T-helper 2 cell treated with Interferon-gamma antibody and Interleukin-4, amounts not matched to agents 5 μg/mL and 100 μg/mL, for 36 hours (primary cell): ENCODE results near the gene C11orf97.
"Not testable (repeated sequence)": the region's sequence is repeated elsewhere in the genome, so short reads cannot be mapped to it uniquely, and the experiment has no call there.

Experiments
- DNase-seq: peaks from one replicate; pipeline ENCODE4 v3.0.0; 2021; ENCODE audit warnings: low spot score
- H3K27ac Mint-ChIP-seq: one replicate; pipeline ENCODE4 v1.8.0; 2021; ENCODE audit warnings: mild to moderate bottlenecking, mixed read lengths
- H3K27me3 Mint-ChIP-seq: one replicate; pipeline ENCODE4 v1.8.0; 2021; ENCODE audit warnings: low read depth, mixed read lengths
- H3K36me3 Mint-ChIP-seq: one replicate; pipeline ENCODE4 v1.8.0; 2021; ENCODE audit warnings: low read depth, mixed read lengths
- H3K4me1 Mint-ChIP-seq: one replicate; pipeline ENCODE4 v1.8.0; 2021; ENCODE audit warnings: low read depth, mixed read lengths
- H3K4me3 Mint-ChIP-seq: one replicate; pipeline ENCODE4 v1.8.0; 2022; ENCODE audit warnings: mild to moderate bottlenecking, moderate library complexity, mixed read lengths
- H3K9me3 Mint-ChIP-seq: one replicate; pipeline ENCODE4 v1.8.0; 2021; ENCODE audit warnings: mixed read lengths

C11orf97 gene

DNA sequence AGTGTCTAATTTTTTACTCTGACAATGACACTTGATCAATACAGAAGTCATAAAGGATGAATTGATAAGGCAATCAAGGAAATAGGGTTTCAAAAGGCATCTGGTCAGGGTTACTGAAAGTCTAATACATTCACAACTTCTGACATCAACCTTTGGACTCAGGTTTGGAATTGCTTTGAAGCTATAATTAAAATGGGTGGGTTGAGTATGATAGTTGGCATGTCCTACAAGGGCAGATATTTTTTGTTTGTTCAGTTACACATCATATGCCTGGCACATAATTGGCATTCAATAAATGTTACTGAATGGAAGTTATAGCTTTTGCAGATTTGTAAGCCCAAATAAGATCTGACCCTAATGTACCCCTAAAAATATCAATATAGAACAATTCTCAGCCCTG, 24.1 kb downstream of the C11orf97 start:
- Mint-ChIP-seq H3K4me3 (no peak overlapping the region), H3K27me3 (peaks cover 41% of the 10 kb centered on the region), H3K27ac (no peak overlapping the region), H3K4me1 (no peaks in the 10 kb centered on the region), H3K36me3 (no peaks in the 10 kb centered on the region), H3K9me3 (no peaks in the 10 kb centered on the region)
- DNase-seq: no peak

DNA sequence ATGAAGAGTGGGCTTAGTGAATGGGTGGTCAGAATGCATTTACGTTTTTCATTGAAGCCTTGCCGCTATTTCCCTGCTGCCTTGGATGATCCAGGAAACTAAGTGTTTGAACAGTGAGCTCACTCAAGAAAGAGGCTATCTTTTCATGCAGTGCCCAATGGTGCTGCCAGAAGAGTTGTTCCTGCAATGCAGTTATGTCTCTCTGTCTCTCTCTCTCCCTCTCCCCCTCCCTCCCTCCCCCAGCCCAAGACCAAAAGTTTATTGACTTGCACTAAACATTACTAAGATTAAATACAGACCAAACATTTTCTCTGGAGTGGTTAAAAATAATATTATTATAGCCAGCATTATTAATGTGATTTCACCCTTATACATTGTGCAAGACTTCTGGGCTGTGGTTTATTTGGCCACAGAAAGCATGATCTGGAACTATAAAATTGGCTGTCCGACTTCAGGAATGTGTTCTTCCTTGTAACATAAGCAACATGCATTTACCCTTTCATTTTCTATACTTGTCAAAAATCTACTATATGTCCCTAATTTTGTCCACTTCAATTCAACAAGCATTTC, 24.9 kb downstream of the C11orf97 start:
- no peak for DNase-seq
- no peaks in the 10 kb centered on the region for H3K9me3 Mint-ChIP-seq
- no peak overlapping the region for H3K4me3 Mint-ChIP-seq
- H3K36me3 Mint-ChIP-seq: no peaks in the 10 kb centered on the region
- H3K27me3 Mint-ChIP-seq: peaks cover 41% of the 10 kb centered on the region
- no peaks in the 10 kb centered on the region for H3K4me1 Mint-ChIP-seq
- H3K27ac Mint-ChIP-seq: no peak overlapping the region

- no peak overlapping the region for H3K4me3 Mint-ChIP-seq
- no peaks in the 10 kb centered on the region for H3K36me3 Mint-ChIP-seq
- no peak for DNase-seq
- H3K27ac Mint-ChIP-seq: no peak overlapping the region
- H3K27me3 Mint-ChIP-seq: peaks cover 27% of the 10 kb centered on the region
- no peaks in the 10 kb centered on the region for H3K9me3 Mint-ChIP-seq
- H3K4me1 Mint-ChIP-seq: peaks cover 9% of the 10 kb centered on the region
Observed at GRCh38 chr11:94539420-94539819, 27.2 kb downstream of the C11orf97 start.

- no peaks in the 10 kb centered on the region for H3K9me3 Mint-ChIP-seq
- H3K27me3 Mint-ChIP-seq: peaks cover 4% of the 10 kb centered on the region
- DNase-seq: peak; percentile 86
- H3K36me3 Mint-ChIP-seq: peaks cover 14% of the 10 kb centered on the region
- H3K4me3 Mint-ChIP-seq: peak within 1 kb of the TSS; percentile 93
- peak within 1 kb of the TSS; percentile 100 for H3K27ac Mint-ChIP-seq
- H3K4me1 Mint-ChIP-seq: peaks cover 31% of the 10 kb centered on the region
Observed at GRCh38 chr11:94543695-94544645, 31.7 kb downstream of the C11orf97 start, which contains the start of gene FUT4. TSS of gene FUT4 (plus strand) at chr11:94543921. CDS start at chr11:94544134, 213 bp downstream.

DNA sequence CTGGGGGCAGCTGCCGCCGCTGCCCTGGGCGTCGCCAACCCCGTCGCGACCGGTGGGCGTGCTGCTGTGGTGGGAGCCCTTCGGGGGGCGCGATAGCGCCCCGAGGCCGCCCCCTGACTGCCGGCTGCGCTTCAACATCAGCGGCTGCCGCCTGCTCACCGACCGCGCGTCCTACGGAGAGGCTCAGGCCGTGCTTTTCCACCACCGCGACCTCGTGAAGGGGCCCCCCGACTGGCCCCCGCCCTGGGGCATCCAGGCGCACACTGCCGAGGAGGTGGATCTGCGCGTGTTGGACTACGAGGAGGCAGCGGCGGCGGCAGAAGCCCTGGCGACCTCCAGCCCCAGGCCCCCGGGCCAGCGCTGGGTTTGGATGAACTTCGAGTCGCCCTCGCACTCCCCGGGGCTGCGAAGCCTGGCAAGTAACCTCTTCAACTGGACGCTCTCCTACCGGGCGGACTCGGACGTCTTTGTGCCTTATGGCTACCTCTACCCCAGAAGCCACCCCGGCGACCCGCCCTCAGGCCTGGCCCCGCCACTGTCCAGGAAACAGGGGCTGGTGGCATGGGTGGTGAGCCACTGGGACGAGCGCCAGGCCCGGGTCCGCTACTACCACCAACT, 32.5 kb downstream of the C11orf97 start:
- Mint-ChIP-seq H3K4me3 (peak overlapping the region; percentile 77), H3K4me1 (peaks cover 35% of the 10 kb centered on the region), H3K27ac (peak overlapping the region; percentile 70), H3K27me3 (no peaks in the 10 kb centered on the region), H3K36me3 (peaks cover 14% of the 10 kb centered on the region), H3K9me3 (no peaks in the 10 kb centered on the region)
- no peak for DNase-seq

DNA sequence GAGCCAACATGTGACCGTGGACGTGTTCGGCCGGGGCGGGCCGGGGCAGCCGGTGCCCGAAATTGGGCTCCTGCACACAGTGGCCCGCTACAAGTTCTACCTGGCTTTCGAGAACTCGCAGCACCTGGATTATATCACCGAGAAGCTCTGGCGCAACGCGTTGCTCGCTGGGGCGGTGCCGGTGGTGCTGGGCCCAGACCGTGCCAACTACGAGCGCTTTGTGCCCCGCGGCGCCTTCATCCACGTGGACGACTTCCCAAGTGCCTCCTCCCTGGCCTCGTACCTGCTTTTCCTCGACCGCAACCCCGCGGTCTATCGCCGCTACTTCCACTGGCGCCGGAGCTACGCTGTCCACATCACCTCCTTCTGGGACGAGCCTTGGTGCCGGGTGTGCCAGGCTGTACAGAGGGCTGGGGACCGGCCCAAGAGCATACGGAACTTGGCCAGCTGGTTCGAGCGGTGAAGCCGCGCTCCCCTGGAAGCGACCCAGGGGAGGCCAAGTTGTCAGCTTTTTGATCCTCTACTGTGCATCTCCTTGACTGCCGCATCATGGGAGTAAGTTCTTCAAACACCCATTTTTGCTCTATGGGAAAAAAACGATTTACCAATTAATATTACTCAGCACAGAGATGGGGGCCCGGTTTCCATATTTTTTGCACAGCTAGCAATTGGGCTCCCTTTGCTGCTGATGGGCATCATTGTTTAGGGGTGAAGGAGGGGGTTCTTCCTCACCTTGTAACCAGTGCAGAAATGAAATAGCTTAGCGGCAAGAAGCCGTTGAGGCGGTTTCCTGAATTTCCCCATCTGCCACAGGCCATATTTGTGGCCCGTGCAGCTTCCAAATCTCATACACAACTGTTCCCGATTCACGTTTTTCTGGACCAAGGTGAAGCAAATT, 33.3 kb downstream of the C11orf97 start:
- Mint-ChIP-seq H3K27me3 (no peaks in the 10 kb centered on the region), H3K4me3 (peak overlapping the region; percentile 77), H3K27ac (peak overlapping the region; percentile 70), H3K4me1 (peaks cover 37% of the 10 kb centered on the region), H3K36me3 (peaks cover 16% of the 10 kb centered on the region), H3K9me3 (no peaks in the 10 kb centered on the region)
- no peak for DNase-seq

GRCh38 chr11:94546162-94546470, 33.9 kb downstream of the C11orf97 start:
- Mint-ChIP-seq H3K9me3 (no peaks in the 10 kb centered on the region), H3K4me1 (peaks cover 38% of the 10 kb centered on the region), H3K4me3 (peak overlapping the region; percentile 77), H3K36me3 (peaks cover 16% of the 10 kb centered on the region), H3K27me3 (no peaks in the 10 kb centered on the region), H3K27ac (no peak overlapping the region)
- no peak for DNase-seq

- DNase-seq: no peak
- Mint-ChIP-seq H3K9me3 (no peaks in the 10 kb centered on the region), H3K4me1 (peaks cover 38% of the 10 kb centered on the region), H3K27ac (no peak overlapping the region), H3K27me3 (no peaks in the 10 kb centered on the region), H3K36me3 (peaks cover 16% of the 10 kb centered on the region), H3K4me3 (peak overlapping the region; percentile 39)
Observed at GRCh38 chr11:94546886-94547285, 34.6 kb downstream of the C11orf97 start.

DNA sequence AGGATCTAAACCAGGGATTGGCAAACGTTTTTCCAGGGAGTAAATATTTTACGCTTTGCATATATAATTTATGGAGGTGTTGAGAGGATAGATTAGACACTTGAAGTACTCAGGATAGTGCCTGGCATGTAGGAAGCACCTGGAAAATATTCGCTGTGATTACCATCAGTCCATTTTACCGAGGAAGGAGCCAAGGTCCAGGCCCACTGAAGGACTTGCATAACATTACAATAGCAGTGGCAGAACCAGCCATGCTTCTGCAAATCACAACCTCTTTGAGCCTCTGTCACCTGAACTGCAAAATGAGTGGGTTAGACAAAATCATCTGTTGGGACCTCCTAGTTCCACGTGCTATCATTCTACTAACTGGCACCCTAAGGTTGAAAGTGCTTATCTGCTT, 36.9 kb downstream of the C11orf97 start:
- H3K27ac Mint-ChIP-seq: no peak overlapping the region
- no peak for DNase-seq
- H3K4me3 Mint-ChIP-seq: no peak overlapping the region
- peaks cover 16% of the 10 kb centered on the region for H3K36me3 Mint-ChIP-seq
- no peaks in the 10 kb centered on the region for H3K27me3 Mint-ChIP-seq
- H3K9me3 Mint-ChIP-seq: no peaks in the 10 kb centered on the region
- H3K4me1 Mint-ChIP-seq: peaks cover 29% of the 10 kb centered on the region

GRCh38 chr11:94550513-94550912, 38.3 kb downstream of the C11orf97 start:
- no peaks in the 10 kb centered on the region for H3K27me3 Mint-ChIP-seq
- no peaks in the 10 kb centered on the region for H3K9me3 Mint-ChIP-seq
- peaks cover 27% of the 10 kb centered on the region for H3K4me1 Mint-ChIP-seq
- DNase-seq: no peak
- H3K27ac Mint-ChIP-seq: no peak overlapping the region
- peaks cover 14% of the 10 kb centered on the region for H3K36me3 Mint-ChIP-seq
- H3K4me3 Mint-ChIP-seq: no peak overlapping the region

GRCh38 chr11:94553938-94554337, 41.7 kb downstream of the C11orf97 start:
- H3K9me3 Mint-ChIP-seq: no peaks in the 10 kb centered on the region
- no peaks in the 10 kb centered on the region for H3K27me3 Mint-ChIP-seq
- peaks cover 8% of the 10 kb centered on the region for H3K4me1 Mint-ChIP-seq
- H3K4me3 Mint-ChIP-seq: no peak overlapping the region
- no peak for DNase-seq
- peaks cover 2% of the 10 kb centered on the region for H3K36me3 Mint-ChIP-seq
- no peak overlapping the region for H3K27ac Mint-ChIP-seq

- not testable (repeated sequence) for H3K27ac Mint-ChIP-seq, H3K4me3 Mint-ChIP-seq, H3K27me3 Mint-ChIP-seq, H3K4me1 Mint-ChIP-seq, DNase-seq, H3K36me3 Mint-ChIP-seq, H3K9me3 Mint-ChIP-seq
Observed at GRCh38 chr11:94555752-94556329, 43.6 kb downstream of the C11orf97 start.

DNA sequence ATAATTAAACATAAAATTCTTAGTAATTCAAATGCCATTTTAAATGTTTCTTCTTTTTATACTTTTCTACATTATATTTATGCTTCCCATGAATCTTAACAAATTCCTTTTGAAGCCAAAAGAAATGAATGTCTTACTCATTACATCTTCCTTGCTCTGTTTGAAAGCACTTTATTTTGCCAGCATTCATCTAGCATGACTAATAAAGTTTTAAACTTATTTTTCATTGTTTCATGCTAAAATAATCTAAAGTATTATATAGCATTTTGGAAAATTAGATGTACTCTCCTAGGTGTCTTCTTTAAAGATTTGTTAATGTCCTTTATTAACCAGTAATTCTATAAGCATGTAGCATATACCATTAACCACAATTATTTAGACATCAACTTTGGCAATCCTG, 45.2 kb downstream of the C11orf97 start:
- Mint-ChIP-seq H3K36me3 (no peaks in the 10 kb centered on the region), H3K27ac (no peak overlapping the region), H3K4me3 (no peak overlapping the region), H3K27me3 (no peaks in the 10 kb centered on the region), H3K9me3 (no peaks in the 10 kb centered on the region), H3K4me1 (no peaks in the 10 kb centered on the region)
- no peak for DNase-seq
